ENCODE measurements around the gene DLGAP1. TPM values are rescaled to one million over a fixed set of nuclear protein-coding genes. Genes with fewer than 3 reads are reported as not detected.

DLGAP1 gene
- polyA plus RNA-seq, 1 of the 3 experiments (the other 2 are of a cell fraction) = not detected

DNA sequence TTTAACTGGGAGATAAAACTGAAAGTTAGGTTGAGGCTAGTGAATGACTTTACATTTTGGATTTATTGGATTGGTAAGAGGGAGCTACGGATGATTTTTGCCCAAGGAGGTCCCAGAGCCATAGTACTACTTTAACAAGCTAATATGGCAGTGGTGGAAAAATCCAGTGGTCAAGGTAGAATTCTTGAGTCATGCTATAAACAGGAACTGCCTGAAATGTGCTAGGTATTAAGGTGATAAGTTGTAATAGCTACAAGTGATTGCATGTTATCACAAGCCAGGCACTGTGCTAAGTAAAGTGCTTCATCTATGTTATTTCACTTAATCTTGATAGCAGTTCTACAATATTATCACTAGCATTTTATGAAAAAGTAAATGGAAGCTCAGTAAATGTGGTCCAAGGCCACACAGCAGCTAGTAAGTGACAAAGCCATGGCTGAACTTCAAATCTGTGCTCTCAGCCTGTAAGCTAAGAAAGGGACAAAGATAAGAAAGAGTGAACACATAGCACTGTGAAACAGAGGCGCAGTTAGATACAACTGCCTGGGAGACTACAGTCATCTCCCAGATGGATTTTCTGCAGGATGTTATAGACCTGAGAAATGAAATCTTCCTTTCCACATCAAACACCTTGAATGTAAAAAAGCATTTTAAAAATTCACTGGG, 535.6 kb downstream of the DLGAP1 start:
- CTCF ChIA-PET = no interaction called here
- H3K36me3 ChIP-seq (replicated peaks in 1 of 2; ENCODE audit: control insufficient read depth in 1 of 2, insufficient read depth in 2 of 2, low read length in 1 of 2) = no peaks in the 10 kb centered on the region
- no peak overlapping the region for H3K4me3 ChIP-seq (ENCODE audit: low read depth in 2 of 2, low read length in 1 of 2)
- no peaks in the 10 kb centered on the region for H3K9me3 ChIP-seq
- TF ChIP-seq EZH2phosphoT487 (IDR thresholded peaks at IDR 0.05; ENCODE audit: borderline replicate concordance, low read depth) (no peak), POLR2AphosphoS5 (IDR thresholded peaks at IDR 0.05; ENCODE audit: low read depth, low read length) (no peak), RFX5 (IDR thresholded peaks at IDR 0.05; ENCODE audit: low read length) (no peak), YY1 (IDR thresholded peaks at IDR 0.05; ENCODE audit: low read depth) (no peak), FOXJ3 (CRISPR knock-in tag; IDR thresholded peaks at IDR 0.05) (no peak), NRF1 (IDR thresholded peaks at IDR 0.05; ENCODE audit: low read depth, low read length) (no peak), GABPA (IDR thresholded peaks at IDR 0.05; ENCODE audit: low read depth) (no peak), MEF2A (IDR thresholded peaks at IDR 0.05; ENCODE audit: borderline replicate concordance, low read depth) (no peak), SMC3 (IDR thresholded peaks at IDR 0.05; ENCODE audit: low read depth, low read length) (no peak), FOXM1 (IDR thresholded peaks at IDR 0.05; ENCODE audit: low read depth) (no peak), FOSL2 (IDR thresholded peaks at IDR 0.05; ENCODE audit: borderline replicate concordance, low read depth) (no peak), TAF1 (IDR thresholded peaks at IDR 0.05; ENCODE audit: borderline replicate concordance, low read depth, low read length) (no peak)
- TF ChIP-seq, protein P1, sequence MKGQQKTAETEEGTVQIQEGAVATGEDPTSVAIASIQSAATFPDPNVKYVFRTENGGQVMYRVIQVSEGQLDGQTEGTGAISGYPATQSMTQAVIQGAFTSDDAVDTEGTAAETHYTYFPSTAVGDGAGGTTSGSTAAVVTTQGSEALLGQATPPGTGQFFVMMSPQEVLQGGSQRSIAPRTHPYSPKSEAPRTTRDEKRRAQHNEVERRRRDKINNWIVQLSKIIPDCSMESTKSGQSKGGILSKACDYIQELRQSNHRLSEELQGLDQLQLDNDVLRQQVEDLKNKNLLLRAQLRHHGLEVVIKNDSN (IDR thresholded peaks at IDR 0.05; ENCODE audit: borderline replicate concordance, low read depth) = no peak
- H3K4me2 ChIP-seq = no peak overlapping the region
- H3K9me2 ChIP-seq = no peaks in the 10 kb centered on the region
- DNase-seq = no peak
- WGBS (ENCODE audit: low lambda C conversion rate) = 12% methylated on average over 2 of the region's 2 CpGs
- H4K20me1 ChIP-seq (ENCODE audit: insufficient read depth) = no peaks in the 10 kb centered on the region
- no peaks in the 10 kb centered on the region for H3K79me2 ChIP-seq (ENCODE audit: insufficient read depth)
- H3K9ac ChIP-seq = no peak overlapping the region
- H3K27ac ChIP-seq (ENCODE audit: low read depth in 2 of 2, low read length in 1 of 2) = no peak overlapping the region
- H3F3A ChIP-seq (replicated peaks; ENCODE audit: insufficient read depth) = no peaks in the 10 kb centered on the region
- POLR2A ChIA-PET = no interaction called here
- no peak overlapping the region for H2AFZ ChIP-seq (ENCODE audit: low read depth)
- peaks cover 20% of the 10 kb centered on the region; the same call in 1 of the 2 replicates for H3K27me3 ChIP-seq (ENCODE audit: insufficient read depth)
- H3K4me1 ChIP-seq (ENCODE audit: control insufficient read depth in 1 of 2, insufficient read depth in 2 of 2, low read depth in 1 of 2, low read length in 1 of 2) = no peaks in the 10 kb centered on the region

DNA sequence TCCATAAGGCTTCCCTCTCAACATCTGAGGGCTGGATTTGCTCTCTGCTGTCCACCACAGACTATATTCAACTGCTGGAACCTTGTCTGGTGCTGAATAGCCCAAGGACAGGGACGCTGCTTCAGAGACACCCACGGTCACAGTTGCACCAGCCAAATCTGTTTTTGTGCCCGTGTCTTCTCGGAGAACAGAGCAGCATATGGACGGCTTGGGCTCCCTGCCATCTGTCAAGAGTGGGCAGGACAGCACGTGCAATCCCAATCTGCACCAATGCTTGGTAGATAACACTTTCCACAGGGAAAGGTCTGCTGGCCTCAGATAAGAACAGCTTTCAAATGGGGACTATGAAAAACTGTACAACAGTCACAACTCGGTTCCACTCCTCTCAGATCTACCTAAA, 539.0 kb downstream of the DLGAP1 start:
- Histone ChIP-seq H4K20me1 (ENCODE audit: insufficient read depth) (no peaks in the 10 kb centered on the region), H3K27ac (ENCODE audit: low read depth in 2 of 2, low read length in 1 of 2) (no peak overlapping the region), H2AFZ (ENCODE audit: low read depth) (no peak overlapping the region), H3F3A (replicated peaks; ENCODE audit: insufficient read depth) (no peaks in the 10 kb centered on the region), H3K9ac (no peak overlapping the region), H3K4me2 (no peak overlapping the region), H3K36me3 (replicated peaks in 1 of 2; ENCODE audit: control insufficient read depth in 1 of 2, insufficient read depth in 2 of 2, low read length in 1 of 2) (no peaks in the 10 kb centered on the region), H3K9me3 (no peaks in the 10 kb centered on the region), H3K27me3 (ENCODE audit: insufficient read depth) (peaks cover 8% of the 10 kb centered on the region; the same call in 1 of the 2 replicates), H3K9me2 (no peaks in the 10 kb centered on the region), H3K4me1 (ENCODE audit: control insufficient read depth in 1 of 2, insufficient read depth in 2 of 2, low read depth in 1 of 2, low read length in 1 of 2) (no peaks in the 10 kb centered on the region), H3K79me2 (ENCODE audit: insufficient read depth) (no peaks in the 10 kb centered on the region), H3K4me3 (ENCODE audit: low read depth in 2 of 2, low read length in 1 of 2) (no peak overlapping the region)
- ChIA-PET CTCF (interaction anchor here (0.9 kb wide), 1 partner anchor 12 kb away, joined by 3 read pairs; no protein-coding TSS in a partner anchor), POLR2A (no interaction called here)
- WGBS (ENCODE audit: low lambda C conversion rate) = 6% methylated on average over 7 of the region's 7 CpGs
- no peak for DNase-seq
- TF ChIP-seq TEAD4 (IDR thresholded peaks at IDR 0.05; ENCODE audit: borderline replicate concordance, insufficient read depth) = no peak
- TF ChIP-seq NFIC (IDR thresholded peaks at IDR 0.05; ENCODE audit: borderline replicate concordance) = no peak
- no peak for TF ChIP-seq MEF2A (IDR thresholded peaks at IDR 0.05; ENCODE audit: borderline replicate concordance, low read depth)
- TF ChIP-seq, protein P2, sequence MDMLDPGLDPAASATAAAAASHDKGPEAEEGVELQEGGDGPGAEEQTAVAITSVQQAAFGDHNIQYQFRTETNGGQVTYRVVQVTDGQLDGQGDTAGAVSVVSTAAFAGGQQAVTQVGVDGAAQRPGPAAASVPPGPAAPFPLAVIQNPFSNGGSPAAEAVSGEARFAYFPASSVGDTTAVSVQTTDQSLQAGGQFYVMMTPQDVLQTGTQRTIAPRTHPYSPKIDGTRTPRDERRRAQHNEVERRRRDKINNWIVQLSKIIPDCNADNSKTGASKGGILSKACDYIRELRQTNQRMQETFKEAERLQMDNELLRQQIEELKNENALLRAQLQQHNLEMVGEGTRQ (IDR thresholded peaks at IDR 0.05; ENCODE audit: borderline replicate concordance, low read depth, low read length) = no peak
- no peak for TF ChIP-seq GATA2 (CRISPR knock-in tag; IDR thresholded peaks at IDR 0.05)
- TF ChIP-seq, protein P3, sequence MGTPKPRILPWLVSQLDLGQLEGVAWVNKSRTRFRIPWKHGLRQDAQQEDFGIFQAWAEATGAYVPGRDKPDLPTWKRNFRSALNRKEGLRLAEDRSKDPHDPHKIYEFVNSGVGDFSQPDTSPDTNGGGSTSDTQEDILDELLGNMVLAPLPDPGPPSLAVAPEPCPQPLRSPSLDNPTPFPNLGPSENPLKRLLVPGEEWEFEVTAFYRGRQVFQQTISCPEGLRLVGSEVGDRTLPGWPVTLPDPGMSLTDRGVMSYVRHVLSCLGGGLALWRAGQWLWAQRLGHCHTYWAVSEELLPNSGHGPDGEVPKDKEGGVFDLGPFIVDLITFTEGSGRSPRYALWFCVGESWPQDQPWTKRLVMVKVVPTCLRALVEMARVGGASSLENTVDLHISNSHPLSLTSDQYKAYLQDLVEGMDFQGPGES (IDR thresholded peaks at IDR 0.05; ENCODE audit: low read depth, low read length) = no peak
- TF ChIP-seq, protein P4, sequence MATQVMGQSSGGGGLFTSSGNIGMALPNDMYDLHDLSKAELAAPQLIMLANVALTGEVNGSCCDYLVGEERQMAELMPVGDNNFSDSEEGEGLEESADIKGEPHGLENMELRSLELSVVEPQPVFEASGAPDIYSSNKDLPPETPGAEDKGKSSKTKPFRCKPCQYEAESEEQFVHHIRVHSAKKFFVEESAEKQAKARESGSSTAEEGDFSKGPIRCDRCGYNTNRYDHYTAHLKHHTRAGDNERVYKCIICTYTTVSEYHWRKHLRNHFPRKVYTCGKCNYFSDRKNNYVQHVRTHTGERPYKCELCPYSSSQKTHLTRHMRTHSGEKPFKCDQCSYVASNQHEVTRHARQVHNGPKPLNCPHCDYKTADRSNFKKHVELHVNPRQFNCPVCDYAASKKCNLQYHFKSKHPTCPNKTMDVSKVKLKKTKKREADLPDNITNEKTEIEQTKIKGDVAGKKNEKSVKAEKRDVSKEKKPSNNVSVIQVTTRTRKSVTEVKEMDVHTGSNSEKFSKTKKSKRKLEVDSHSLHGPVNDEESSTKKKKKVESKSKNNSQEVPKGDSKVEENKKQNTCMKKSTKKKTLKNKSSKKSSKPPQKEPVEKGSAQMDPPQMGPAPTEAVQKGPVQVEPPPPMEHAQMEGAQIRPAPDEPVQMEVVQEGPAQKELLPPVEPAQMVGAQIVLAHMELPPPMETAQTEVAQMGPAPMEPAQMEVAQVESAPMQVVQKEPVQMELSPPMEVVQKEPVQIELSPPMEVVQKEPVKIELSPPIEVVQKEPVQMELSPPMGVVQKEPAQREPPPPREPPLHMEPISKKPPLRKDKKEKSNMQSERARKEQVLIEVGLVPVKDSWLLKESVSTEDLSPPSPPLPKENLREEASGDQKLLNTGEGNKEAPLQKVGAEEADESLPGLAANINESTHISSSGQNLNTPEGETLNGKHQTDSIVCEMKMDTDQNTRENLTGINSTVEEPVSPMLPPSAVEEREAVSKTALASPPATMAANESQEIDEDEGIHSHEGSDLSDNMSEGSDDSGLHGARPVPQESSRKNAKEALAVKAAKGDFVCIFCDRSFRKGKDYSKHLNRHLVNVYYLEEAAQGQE (IDR thresholded peaks at IDR 0.05; ENCODE audit: low read depth, low read length) = no peak
- TF ChIP-seq FOSL2 (IDR thresholded peaks at IDR 0.05; ENCODE audit: borderline replicate concordance, low read depth) = no peak
- no peak for TF ChIP-seq EP300 (IDR thresholded peaks at IDR 0.05; ENCODE audit: borderline replicate concordance in 1 of 2, low read depth in 1 of 2, low read length in 1 of 2)
- TF ChIP-seq JUND (IDR thresholded peaks at IDR 0.05) = no peak
- TF ChIP-seq, protein P1 (IDR thresholded peaks at IDR 0.05; ENCODE audit: borderline replicate concordance, low read depth) = no peak
